ENCODE data around the gene PIGN. TPM values are rescaled to one million over a fixed set of nuclear protein-coding genes. Genes with fewer than 3 reads are reported as not detected.

The PIGN gene
- total RNA-seq, 1 experiment from 2014 or later: 30.9 TPM

GRCh38 chr18:62198259-62198658 is 11.4 kb upstream of the PIGN start:
- Mint-ChIP-seq H3K4me1 (peaks cover 0 to under 1% of the 10 kb centered on the region in 2 experiments; a peak in 2 of 4 replicates), H3K27me3 (ENCODE audit: low read depth) (no peaks in the 10 kb centered on the region)
- H3K18ac ChIP-seq (ENCODE audit: insufficient read length, low read depth, low read length): no peak overlapping the region

More at GRCh38 chr18:62198259-62198658, 11.4 kb upstream of the PIGN start:
- Histone ChIP-seq H2BK15ac (ENCODE audit: low read depth, low read length) (no peak overlapping the region), H3K56ac (ENCODE audit: insufficient read length, low read depth, low read length) (no peak overlapping the region), H3K9me3 (ENCODE audit: control insufficient read depth, low read depth, low read length) (no peaks in the 10 kb centered on the region), H3K23ac (ENCODE audit: insufficient read length, low read depth, low read length) (no peak overlapping the region), H4K5ac (ENCODE audit: insufficient read length, low read depth, low read length) (no peak overlapping the region), H3K79me2 (ENCODE audit: insufficient read depth, low read length) (peaks cover 7% of the 10 kb centered on the region; the same call in 1 of the 2 replicates), H3K4ac (ENCODE audit: low read depth, low read length) (no peak overlapping the region), H3T11ph (ENCODE audit: low read length) (no peak overlapping the region), H3K4me1 (ENCODE audit: insufficient read depth, low read length) (no peaks in the 10 kb centered on the region), H2BK20ac (ENCODE audit: low read depth, low read length, poor library complexity, severe bottlenecking) (no peak overlapping the region), H3K27ac (ENCODE audit: insufficient read length, low read depth, low read length) (no peak overlapping the region), H3K23me2 (ENCODE audit: insufficient read length, low read depth, low read length, poor library complexity, severe bottlenecking) (no peaks in the 10 kb centered on the region), H2BK120ac (ENCODE audit: low read depth, low read length, poor library complexity, severe bottlenecking) (no peak overlapping the region), H3K79me1 (ENCODE audit: insufficient read depth, low read depth, low read length, poor library complexity, severe bottlenecking) (peaks cover 6% of the 10 kb centered on the region), H4K8ac (replicated peaks; ENCODE audit: insufficient read length, low read depth, low read length) (no peak overlapping the region), H4K20me1 (ENCODE audit: control insufficient read depth, insufficient read depth, insufficient read length) (no peaks in the 10 kb centered on the region), H2BK5ac (ENCODE audit: insufficient read length, low read length) (no peak overlapping the region), H3K4me2 (ENCODE audit: insufficient read depth, insufficient read length, low read length) (no peak overlapping the region), H2AK5ac (ENCODE audit: insufficient read length, low read length) (no peak overlapping the region), H3K27me3 (ENCODE audit: insufficient read depth, low read length) (no peaks in the 10 kb centered on the region), H2AFZ (ENCODE audit: low read length) (no peak overlapping the region), H2BK12ac (ENCODE audit: insufficient read length, low read depth, low read length) (no peak overlapping the region), H3K9ac (ENCODE audit: extremely low read depth, insufficient read length, low read length) (no peak overlapping the region), H4K91ac (ENCODE audit: insufficient read length, low read depth, low read length) (no peak overlapping the region), H3K14ac (ENCODE audit: insufficient read depth, low read length) (no peak overlapping the region)
- H3K27ac Mint-ChIP-seq: no peak overlapping the region; a peak in 1 of 7 replicates
- H3K36me3 Mint-ChIP-seq (ENCODE audit: insufficient read depth in 1 of 3, low read depth in 3 of 3): no peaks in the 10 kb centered on the region; a peak in 1 of 7 replicates
- no CpG with 5 or more reads among the region's 2 CpGs for WGBS (ENCODE audit: extremely low coverage, insufficient read length, low lambda C conversion rate)
- TF ChIP-seq CTCF (conservative IDR thresholded peaks at IDR 0.05): no peak
- H3K4me3 Mint-ChIP-seq: no peak overlapping the region
- no peaks in the 10 kb centered on the region for H3K9me3 Mint-ChIP-seq
- no peak for DNase-seq

Data from H9 (cell line).